Transverse colon (tissue), 4 donors: ENCODE measurements around the gene PLCD3. TPM values are rescaled to one million over a fixed set of nuclear protein-coding genes. Genes with fewer than 3 reads are reported as not detected.

Experiments used
- DNase-seq: peaks from one replicate; pipeline ENCODE4 v3.0.0-alpha.2; 2019
- H3K27ac ChIP-seq, 4 donors: fragments of 200-600 bp; sonication (generic); 2 replicates each; pipeline ENCODE4 v1.5.1; 2016 to 2018; ENCODE audit warnings: inconsistent platforms in 4 of 4
- H3K27me3 ChIP-seq: fragments of 200-600 bp; sonication (generic); 2 replicates; pipeline ENCODE4 v1.5.1; 2017; ENCODE audit warnings: inconsistent platforms
- H3K36me3 ChIP-seq, 4 donors: fragments of 200-600 bp; sonication (generic); 2 replicates each; pipeline ENCODE4 v1.5.1; 2017 to 2019; ENCODE audit warnings: inconsistent platforms in 4 of 4
- H3K4me1 ChIP-seq, 4 donors: fragments of 200-600 bp; sonication (generic); 2 replicates each; pipeline ENCODE4 v1.5.1; 2017 to 2020; ENCODE audit warnings: inconsistent platforms in 4 of 4
- H3K4me3 ChIP-seq, 4 donors: fragments of 200-600 bp; sonication (generic); 1 replicate in 1 of 4; 2 replicates in 3 of 4; pipeline versions ENCODE4 v1.5.1 to v1.6.1; 2017 to 2019; ENCODE audit warnings: inconsistent platforms in 4 of 4
- H3K9me3 ChIP-seq, 2 donors: fragments of 200-600 bp; sonication (generic); 2 replicates each; pipeline ENCODE4 v1.5.1; 2017 to 2019; ENCODE audit warnings: inconsistent platforms in 2 of 2
- EP300 ChIP-seq: sonication (generic); formaldehyde crosslinking; IDR thresholded peaks from one replicate; pipeline ENCODE4 v1.6.1; 2017; ENCODE audit warnings: antibody characterized with exemption, low read depth
- POLR2A ChIP-seq: fragments of 450-650 bp; IDR thresholded peaks from one replicate; pipeline ENCODE4 v1.6.1; 2016; ENCODE audit warnings: antibody characterized with exemption, mild to moderate bottlenecking, moderate library complexity
- POLR2AphosphoS5 ChIP-seq, 3 donors: sonication (generic); formaldehyde crosslinking; IDR thresholded peaks; one replicate each; pipeline ENCODE4 v1.6.1; 2016; ENCODE audit warnings: antibody characterized with exemption in 3 of 3
- WGBS, 2 donors: methylation state at CpG; one replicate each; pipeline ENCODE4 v1.1.5; 2018; ENCODE audit warnings: low coverage in 1 of 2; 5-methylcytosine and 5-hydroxymethylcytosine counted together
- in situ Hi-C, 4 donors: fragments of 200-750 bp; cut with MboI; loops; one replicate each; pipeline versions ENCODE4 v1.15.0 to v1.15.1; 2017; ENCODE audit warnings: low sequenced_read_pairs in 3 of 4, low pct_ligation_motif_present in 1 of 4, low pct_unique_long_range_greater_than_20kb in 1 of 4
- intact Hi-C: fragments of 100-400 bp; cut with DNase I; formaldehyde crosslinking; loops from one replicate; pipeline ENCODE4 v1.15.1; 2023; ENCODE audit warnings: low total_unique reads
- total RNA-seq, 4 donors: library from RNA; depleted of rRNA; stranded (reverse); fragments of >200 nt; gene quantifications; one replicate each; pipeline ENCODE4 v1.1.0, GENCODE V29; 2016
- TF ChIP-seq, protein P1 (sequence below), 5 experiments: fragments of 200-600 bp in 3 of 5; fragments of 450-650 bp in 2 of 5; sonication (generic) in 3 of 5; IDR thresholded peaks; 1 replicate in 2 of 5; 2 replicates in 3 of 5; pipeline ENCODE4 v1.5.1; 2016 to 2017; ENCODE audit warnings: antibody characterized with exemption in 5 of 5, inconsistent platforms in 3 of 5, mild to moderate bottlenecking in 2 of 5, moderate library complexity in 1 of 5

Gene PLCD3
- total RNA-seq, 4 donors from 2014 or later = 157 to 369 (median 335) TPM

- TF ChIP-seq POLR2A = peak; percentile 56
- TF ChIP-seq, protein P1, sequence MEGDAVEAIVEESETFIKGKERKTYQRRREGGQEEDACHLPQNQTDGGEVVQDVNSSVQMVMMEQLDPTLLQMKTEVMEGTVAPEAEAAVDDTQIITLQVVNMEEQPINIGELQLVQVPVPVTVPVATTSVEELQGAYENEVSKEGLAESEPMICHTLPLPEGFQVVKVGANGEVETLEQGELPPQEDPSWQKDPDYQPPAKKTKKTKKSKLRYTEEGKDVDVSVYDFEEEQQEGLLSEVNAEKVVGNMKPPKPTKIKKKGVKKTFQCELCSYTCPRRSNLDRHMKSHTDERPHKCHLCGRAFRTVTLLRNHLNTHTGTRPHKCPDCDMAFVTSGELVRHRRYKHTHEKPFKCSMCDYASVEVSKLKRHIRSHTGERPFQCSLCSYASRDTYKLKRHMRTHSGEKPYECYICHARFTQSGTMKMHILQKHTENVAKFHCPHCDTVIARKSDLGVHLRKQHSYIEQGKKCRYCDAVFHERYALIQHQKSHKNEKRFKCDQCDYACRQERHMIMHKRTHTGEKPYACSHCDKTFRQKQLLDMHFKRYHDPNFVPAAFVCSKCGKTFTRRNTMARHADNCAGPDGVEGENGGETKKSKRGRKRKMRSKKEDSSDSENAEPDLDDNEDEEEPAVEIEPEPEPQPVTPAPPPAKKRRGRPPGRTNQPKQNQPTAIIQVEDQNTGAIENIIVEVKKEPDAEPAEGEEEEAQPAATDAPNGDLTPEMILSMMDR (IDR thresholded peaks at IDR 0.05) = peak; percentile 73 to 93 (median 86)
- peak; percentile 37 to 66 (median 38) for TF ChIP-seq POLR2AphosphoS5 (IDR thresholded peaks at IDR 0.05)
- no peak for TF ChIP-seq EP300
- intact Hi-C loops = loop anchor here (1.0 to 10.0 kb wide), 2 partner anchors 48 to 964 kb away; partner anchors contain the start of gene TMUB2
Measured at GRCh38 chr17:45149037-45149668, 16.8 kb upstream of the PLCD3 start.

DNA sequence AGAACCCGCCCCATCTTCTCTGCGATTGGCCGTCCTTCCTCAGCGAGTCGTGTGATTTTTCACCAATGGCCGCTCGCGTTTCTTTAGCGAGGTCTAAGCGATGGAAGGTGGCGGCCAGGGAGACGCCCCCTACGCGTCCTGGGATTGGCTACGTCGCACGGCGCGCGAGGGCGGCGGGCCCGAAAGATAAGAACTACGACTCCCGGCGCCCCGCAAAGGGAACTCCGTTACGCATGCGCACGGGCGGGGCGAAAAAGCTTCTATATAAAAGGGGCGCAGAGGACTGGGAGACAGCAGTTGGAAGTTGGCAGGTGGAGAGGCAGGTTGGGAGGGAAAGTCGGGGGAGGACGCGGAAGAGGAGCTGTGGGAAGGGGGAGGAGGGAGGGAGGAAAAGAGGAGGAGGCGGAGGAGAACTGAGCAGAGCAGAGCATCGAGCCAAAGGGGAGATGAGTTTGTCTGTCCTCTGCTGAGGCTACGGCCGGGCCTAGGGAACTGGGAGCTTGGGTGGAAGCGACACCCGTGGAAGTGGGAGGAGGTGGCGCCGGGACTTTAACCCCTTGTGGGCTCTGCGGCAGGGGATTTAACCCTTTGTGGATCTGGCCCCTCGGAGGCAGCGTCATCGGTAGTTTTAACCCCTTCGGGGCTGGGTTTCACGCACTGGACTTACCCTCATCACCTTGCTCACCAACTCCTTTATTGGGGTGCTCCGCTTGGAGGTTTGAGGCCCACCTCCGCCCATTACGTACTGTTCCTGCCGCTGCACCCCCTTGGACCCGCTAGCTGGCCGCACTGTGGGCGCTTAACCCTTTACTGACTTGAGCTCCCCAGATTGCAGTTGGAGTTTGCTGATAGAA, 16.1 kb upstream of the PLCD3 start, which contains the start of gene HEXIM1:
HEXIM1 (plus strand) TSS at position 293 of the 854 bp plus-strand sequence. CDS start 716 bp downstream, outside the sequence.
- DNase-seq = peak; percentile 99
- in situ Hi-C loops (no loop called here), intact Hi-C loops (loop anchor here (1.0 to 10.0 kb wide), 2 partner anchors 49 to 964 kb away; partner anchors contain the start of gene TMUB2)
- 0% methylated on average over 24 to 58 of the region's 58 CpGs for WGBS, 2 donors
- H3K9me3 ChIP-seq = no peaks in the 10 kb centered on the region
- H3K4me3 ChIP-seq = peak within 1 kb of the TSS; percentile 69 to 90 (median 78)
- TF ChIP-seq POLR2AphosphoS5 (IDR thresholded peaks at IDR 0.05) (peak; percentile 100), POLR2A (peak; percentile 100), EP300 (no peak)
- TF ChIP-seq, protein P1 (IDR thresholded peaks at IDR 0.05) = no peak
- H3K27me3 ChIP-seq = no peaks in the 10 kb centered on the region
- peaks cover 17 to 67% (median 49%) of the 10 kb centered on the region in 4 donors for H3K4me1 ChIP-seq
- no peaks in the 10 kb centered on the region for H3K36me3 ChIP-seq
- H3K27ac ChIP-seq = peak within 1 kb of the TSS; percentile 98 to 99 (median 98)

More at GRCh38 chr17:45149037-45149668, 16.8 kb upstream of the PLCD3 start:
- in situ Hi-C loops = no loop called here
- H3K4me1 ChIP-seq = peaks cover 15 to 64% (median 42%) of the 10 kb centered on the region in 4 donors
- no peaks in the 10 kb centered on the region for H3K27me3 ChIP-seq
- H3K9me3 ChIP-seq = no peaks in the 10 kb centered on the region
- no peaks in the 10 kb centered on the region for H3K36me3 ChIP-seq
- peak overlapping the region; percentile 40 to 90 (median 78) for H3K4me3 ChIP-seq
- peak; percentile 89 for DNase-seq
- WGBS, 2 donors = 0 to 1% methylated on average over 3 to 32 of the region's 32 CpGs
- peak overlapping the region; percentile 95 to 99 (median 98) for H3K27ac ChIP-seq

- WGBS, 2 donors = 1% methylated on average over 17 to 37 of the region's 38 CpGs
- peak overlapping the region; percentile 95 to 99 (median 98) for H3K27ac ChIP-seq
- peak overlapping the region; percentile 53 to 69 (median 64) for H3K4me3 ChIP-seq
- intact Hi-C loops (loop anchor here (2.0 to 10.0 kb wide), 2 partner anchors 13 to 963 kb away; partner anchors contain the start of genes HEXIM2 and TMUB2), in situ Hi-C loops (no loop called here)
- no peaks in the 10 kb centered on the region for H3K9me3 ChIP-seq
- TF ChIP-seq EP300 (peak; percentile 52), POLR2AphosphoS5 (IDR thresholded peaks at IDR 0.05) (peak; percentile 61 to 89 (median 86))
- TF ChIP-seq, protein P1 (IDR thresholded peaks at IDR 0.05) = no peak
- peak; percentile 82 for DNase-seq
- H3K4me1 ChIP-seq = peaks cover 21 to 70% (median 51%) of the 10 kb centered on the region in 4 donors
- H3K27me3 ChIP-seq = no peaks in the 10 kb centered on the region
- no peaks in the 10 kb centered on the region for H3K36me3 ChIP-seq
Measured at GRCh38 chr17:45147581-45148182, 15.4 kb upstream of the PLCD3 start.
